Measurements from ENCODE around the gene ZBTB20. TPM values are rescaled to one million over a fixed set of nuclear protein-coding genes. Genes with fewer than 3 reads are reported as not detected.

ZBTB20 gene
- total RNA-seq, 2 donors from 2014 or later: 55.3 to 61.2 TPM

DNA sequence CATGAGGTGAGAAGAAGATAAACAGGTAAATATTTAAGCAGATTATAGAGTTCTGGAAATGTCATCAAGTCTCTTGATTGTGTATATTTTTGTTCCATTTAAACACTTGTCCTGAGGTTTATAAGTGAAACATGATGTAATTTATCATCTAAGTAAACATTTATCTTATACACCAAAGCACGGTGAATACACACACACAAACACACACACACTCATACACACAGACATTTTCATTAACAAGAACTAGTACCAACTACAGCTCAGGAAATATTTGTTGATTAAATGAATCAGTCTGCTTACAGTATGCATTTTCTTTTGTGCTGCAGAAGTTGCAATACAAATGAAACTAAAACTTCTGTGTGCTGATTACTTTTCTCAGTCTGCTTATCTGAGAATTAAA lies 357.3 kb downstream of the ZBTB20 start:
- ATAC-seq (no peak), DNase-seq (no peak)
- no peaks in the 10 kb centered on the region for H3K9me3 ChIP-seq (ENCODE audit: control insufficient read depth, low read length, poor library complexity, severe bottlenecking)
- H3K4me3 Mint-ChIP-seq: no peak overlapping the region
- no peaks in the 10 kb centered on the region for H3K4me1 Mint-ChIP-seq
- H3K36me3 Mint-ChIP-seq (ENCODE audit: low read depth): peaks cover 2% of the 10 kb centered on the region
- H3K27me3 Mint-ChIP-seq: no peaks in the 10 kb centered on the region
- no peak overlapping the region for H3K27ac Mint-ChIP-seq

- H3K4me1 Mint-ChIP-seq: peaks cover 2% of the 10 kb centered on the region
- H3K9me3 ChIP-seq (ENCODE audit: control insufficient read depth, low read length, poor library complexity, severe bottlenecking): no peaks in the 10 kb centered on the region
- H3K27me3 Mint-ChIP-seq: no peaks in the 10 kb centered on the region
- H3K36me3 Mint-ChIP-seq (ENCODE audit: low read depth): peaks cover 2% of the 10 kb centered on the region
- H3K4me3 Mint-ChIP-seq: no peak overlapping the region
- DNase-seq: no peak
- no peak for ATAC-seq
- H3K27ac Mint-ChIP-seq: no peak overlapping the region
Measured at GRCh38 chr3:114775395-114775794, 371.7 kb downstream of the ZBTB20 start.

DNA sequence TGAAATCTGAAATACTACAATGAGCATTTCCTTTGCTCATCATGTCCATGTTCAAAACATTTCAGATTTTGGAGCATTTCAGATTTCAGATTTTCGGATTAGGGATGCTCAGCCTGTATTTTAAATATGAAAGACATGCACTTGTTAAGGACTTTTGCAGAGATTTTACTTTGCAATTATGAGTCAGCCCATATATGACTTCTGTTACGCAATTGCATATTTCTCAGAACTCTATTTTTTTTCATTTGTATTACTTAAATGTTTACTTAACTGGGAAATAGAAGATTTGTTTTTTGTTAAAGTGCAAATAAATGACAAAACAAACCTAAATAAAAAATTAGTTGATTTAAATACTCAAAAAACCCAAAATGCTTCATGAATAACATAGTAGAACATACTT lies 376.2 kb downstream of the ZBTB20 start:
- Mint-ChIP-seq H3K27ac (no peak overlapping the region), H3K27me3 (no peaks in the 10 kb centered on the region), H3K4me1 (peaks cover 3% of the 10 kb centered on the region), H3K4me3 (no peak overlapping the region), H3K36me3 (ENCODE audit: low read depth) (peaks cover 2% of the 10 kb centered on the region)
- no peak for DNase-seq
- no peak for ATAC-seq
- no peaks in the 10 kb centered on the region for H3K9me3 ChIP-seq (ENCODE audit: control insufficient read depth, low read length, poor library complexity, severe bottlenecking)

- no peaks in the 10 kb centered on the region for H3K9me3 ChIP-seq (ENCODE audit: control insufficient read depth, low read length, poor library complexity, severe bottlenecking)
- H3K27me3 Mint-ChIP-seq: no peaks in the 10 kb centered on the region
- DNase-seq: no peak
- H3K4me1 Mint-ChIP-seq: peaks cover 11% of the 10 kb centered on the region
- no peaks in the 10 kb centered on the region for H3K36me3 Mint-ChIP-seq (ENCODE audit: low read depth)
- H3K27ac Mint-ChIP-seq: no peak overlapping the region
- H3K4me3 Mint-ChIP-seq: no peak overlapping the region
- ATAC-seq: no peak
Measured at GRCh38 chr3:114764056-114764492, 383.0 kb downstream of the ZBTB20 start.

DNA sequence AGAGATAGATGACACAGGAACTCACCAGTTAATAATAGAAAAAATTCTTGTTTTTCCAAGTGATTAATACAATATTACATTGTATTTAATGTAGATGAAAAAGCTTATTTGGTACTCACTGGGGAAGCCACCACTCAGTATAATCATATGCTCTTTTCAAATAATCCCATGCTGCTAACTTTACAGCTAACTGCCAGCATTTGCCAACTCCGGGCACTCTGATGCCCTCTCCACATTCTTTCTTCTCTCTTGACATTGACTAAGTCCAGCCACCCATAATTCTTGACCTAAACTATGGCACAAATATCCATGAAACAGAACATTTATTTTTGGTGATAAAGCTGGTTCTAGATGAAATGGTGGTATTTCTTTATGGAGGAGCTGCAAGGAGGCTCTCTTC lies 384.9 kb downstream of the ZBTB20 start:
- Mint-ChIP-seq H3K36me3 (ENCODE audit: low read depth) (peaks cover 2% of the 10 kb centered on the region), H3K4me3 (no peak overlapping the region), H3K27ac (no peak overlapping the region), H3K4me1 (peaks cover 16% of the 10 kb centered on the region), H3K27me3 (no peaks in the 10 kb centered on the region)
- ATAC-seq (no peak), DNase-seq (no peak)
- H3K9me3 ChIP-seq (ENCODE audit: control insufficient read depth, low read length, poor library complexity, severe bottlenecking): no peaks in the 10 kb centered on the region

DNA sequence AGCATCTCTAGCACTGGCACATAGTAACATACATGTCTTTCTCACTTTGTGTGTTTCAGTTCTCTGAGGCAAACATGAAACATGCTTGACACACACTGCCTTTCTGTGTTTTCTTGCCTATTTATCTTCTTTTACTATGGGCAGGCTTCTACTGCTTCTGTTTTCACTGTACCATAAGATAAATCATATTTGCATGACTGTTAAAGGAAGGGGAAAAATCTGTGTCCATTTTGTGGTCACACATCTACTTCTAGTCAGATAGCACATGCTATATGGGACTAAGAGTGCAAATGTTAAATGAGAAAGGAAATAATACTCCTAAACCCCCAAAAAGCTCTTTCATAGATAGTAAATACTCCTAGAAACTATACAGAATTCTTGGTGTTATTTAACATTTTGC lies 386.4 kb downstream of the ZBTB20 start:
- Mint-ChIP-seq H3K4me1 (peaks cover 13% of the 10 kb centered on the region), H3K27me3 (no peaks in the 10 kb centered on the region), H3K4me3 (no peak overlapping the region), H3K36me3 (ENCODE audit: low read depth) (peaks cover 2% of the 10 kb centered on the region), H3K27ac (no peak overlapping the region)
- H3K9me3 ChIP-seq (ENCODE audit: control insufficient read depth, low read length, poor library complexity, severe bottlenecking): no peaks in the 10 kb centered on the region
- no peak for ATAC-seq
- DNase-seq: no peak

- Mint-ChIP-seq H3K4me3 (no peak overlapping the region), H3K27ac (no peak overlapping the region), H3K36me3 (ENCODE audit: low read depth) (peaks cover 2% of the 10 kb centered on the region), H3K4me1 (peaks cover 6% of the 10 kb centered on the region), H3K27me3 (no peaks in the 10 kb centered on the region)
- no peak for DNase-seq
- no peaks in the 10 kb centered on the region for H3K9me3 ChIP-seq (ENCODE audit: control insufficient read depth, low read length, poor library complexity, severe bottlenecking)
- no peak for ATAC-seq
Measured at GRCh38 chr3:114758831-114759699, 388.0 kb downstream of the ZBTB20 start.

- H3K27ac Mint-ChIP-seq: no peak overlapping the region
- no peak overlapping the region for H3K4me3 Mint-ChIP-seq
- no peaks in the 10 kb centered on the region for H3K9me3 ChIP-seq (ENCODE audit: control insufficient read depth, low read length, poor library complexity, severe bottlenecking)
- no peak for DNase-seq
- ATAC-seq: no peak
- peaks cover 11% of the 10 kb centered on the region for H3K4me1 Mint-ChIP-seq
- no peaks in the 10 kb centered on the region for H3K27me3 Mint-ChIP-seq
- peaks cover 2% of the 10 kb centered on the region for H3K36me3 Mint-ChIP-seq (ENCODE audit: low read depth)
Measured at GRCh38 chr3:114756506-114757279, 390.4 kb downstream of the ZBTB20 start.

GRCh38 chr3:114746502-114746901 lies 400.6 kb downstream of the ZBTB20 start:
- peak overlapping the region; percentile 12 for H3K4me3 Mint-ChIP-seq
- H3K9me3 ChIP-seq (ENCODE audit: control insufficient read depth, low read length, poor library complexity, severe bottlenecking): no peaks in the 10 kb centered on the region
- H3K36me3 Mint-ChIP-seq (ENCODE audit: low read depth): no peaks in the 10 kb centered on the region
- H3K27ac Mint-ChIP-seq: peak overlapping the region; percentile 24
- ATAC-seq (no peak), DNase-seq (no peak)
- H3K27me3 Mint-ChIP-seq: no peaks in the 10 kb centered on the region
- H3K4me1 Mint-ChIP-seq: peaks cover 16% of the 10 kb centered on the region

DNA sequence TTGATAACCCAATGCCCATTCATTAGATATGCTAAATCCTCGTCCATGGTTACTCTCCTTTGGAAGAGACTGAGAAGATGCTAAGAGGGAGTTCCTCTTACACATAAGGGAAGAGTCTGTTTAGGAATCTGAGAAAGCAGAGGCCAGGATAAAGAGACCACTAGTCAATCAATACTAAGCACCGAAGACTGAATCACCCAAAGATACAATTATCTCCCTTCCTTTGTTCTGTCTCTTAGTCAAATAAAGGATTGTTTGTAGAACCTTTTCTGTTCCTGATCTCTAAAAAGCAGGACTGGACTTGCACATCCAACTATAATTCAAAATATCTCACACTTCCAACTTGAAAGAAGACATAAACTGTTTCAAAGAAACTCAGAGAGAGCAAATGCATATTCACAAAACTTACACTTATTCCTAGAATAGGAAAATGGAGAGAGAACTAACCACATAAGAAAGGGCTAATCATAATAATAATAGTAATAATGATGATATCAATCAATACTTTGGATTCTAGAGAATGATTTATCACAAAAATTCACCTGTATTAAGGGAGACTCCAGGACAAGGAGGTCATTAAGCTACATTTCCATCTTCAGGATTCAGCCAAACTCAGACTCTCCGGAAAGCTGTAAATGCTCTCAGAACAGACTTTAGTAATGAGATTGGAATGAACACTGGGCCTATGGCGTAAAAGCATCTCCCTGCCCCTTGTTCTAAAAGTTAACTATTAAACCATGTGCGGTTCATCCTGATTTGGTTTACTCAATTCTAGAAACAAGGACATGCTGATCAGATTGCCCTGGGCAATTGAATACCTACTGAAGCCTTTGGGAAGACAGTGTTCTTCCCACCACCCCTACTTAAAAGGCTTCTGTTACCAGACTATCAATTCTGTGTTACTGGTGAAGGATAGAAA lies 401.5 kb downstream of the ZBTB20 start:
- no peak for ATAC-seq
- H3K9me3 ChIP-seq (ENCODE audit: control insufficient read depth, low read length, poor library complexity, severe bottlenecking): no peaks in the 10 kb centered on the region
- H3K27ac Mint-ChIP-seq: peak overlapping the region; percentile 24
- DNase-seq: no peak
- no peaks in the 10 kb centered on the region for H3K36me3 Mint-ChIP-seq (ENCODE audit: low read depth)
- peaks cover 16% of the 10 kb centered on the region for H3K4me1 Mint-ChIP-seq
- no peaks in the 10 kb centered on the region for H3K27me3 Mint-ChIP-seq
- no peak overlapping the region for H3K4me3 Mint-ChIP-seq

DNA sequence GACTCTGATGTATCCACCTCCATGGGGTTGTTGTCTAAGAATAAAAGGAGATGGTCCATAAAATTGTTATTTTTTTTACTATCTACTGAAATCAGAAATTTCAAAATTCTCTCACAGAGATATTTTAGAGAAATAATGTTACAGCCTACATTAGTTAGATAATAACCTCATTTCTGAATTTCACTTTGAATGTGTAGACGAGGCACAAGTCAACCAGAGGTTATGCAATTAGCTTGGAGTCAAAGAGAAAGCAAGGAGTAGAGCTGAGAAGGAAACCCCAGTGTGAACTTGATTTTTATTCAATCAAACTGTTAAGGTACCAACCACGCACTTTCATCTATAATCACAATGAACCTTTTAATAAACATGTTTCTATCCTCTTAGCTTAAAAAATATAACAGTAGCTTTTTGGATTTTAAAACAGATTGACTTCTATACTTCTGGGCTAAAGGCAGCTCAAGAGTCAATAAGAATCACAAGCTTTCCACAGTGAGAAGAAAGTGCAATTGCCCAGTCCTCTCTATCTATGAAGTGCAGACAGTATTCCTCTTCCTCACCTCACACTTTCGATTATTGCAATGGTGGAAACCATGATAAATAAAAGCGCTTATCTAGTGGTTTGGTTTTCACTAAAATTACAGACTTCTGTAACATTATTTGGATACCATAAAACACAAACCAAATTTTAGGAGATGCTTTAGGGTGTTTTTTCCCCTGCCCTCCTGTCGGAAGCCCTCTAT lies 403.2 kb downstream of the ZBTB20 start:
- DNase-seq (no peak), ATAC-seq (no peak)
- peaks cover 14% of the 10 kb centered on the region for H3K4me1 Mint-ChIP-seq
- no peaks in the 10 kb centered on the region for H3K27me3 Mint-ChIP-seq
- H3K4me3 Mint-ChIP-seq: no peak overlapping the region
- H3K27ac Mint-ChIP-seq: no peak overlapping the region
- no peaks in the 10 kb centered on the region for H3K9me3 ChIP-seq (ENCODE audit: control insufficient read depth, low read length, poor library complexity, severe bottlenecking)
- H3K36me3 Mint-ChIP-seq (ENCODE audit: low read depth): peaks cover 2% of the 10 kb centered on the region

DNA sequence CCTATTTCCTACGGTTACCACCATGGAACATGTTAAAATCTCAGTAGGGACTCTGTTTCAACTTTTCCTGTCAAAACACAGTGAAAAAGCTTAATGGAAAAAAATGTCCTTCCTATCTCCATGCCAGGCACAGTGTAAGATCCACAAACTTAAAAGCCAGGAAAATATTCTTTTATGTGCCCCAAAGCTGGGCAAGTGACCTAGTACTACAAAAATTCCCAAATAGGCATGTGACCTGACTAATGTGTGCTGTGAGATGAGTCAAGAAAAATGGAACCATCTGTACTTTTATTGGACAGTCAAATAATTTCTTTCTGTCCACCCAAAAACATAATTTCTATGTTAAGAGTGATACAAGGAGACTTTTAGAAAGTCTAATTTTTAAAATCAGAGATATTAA lies 406.0 kb downstream of the ZBTB20 start:
- peaks cover 2% of the 10 kb centered on the region for H3K36me3 Mint-ChIP-seq (ENCODE audit: low read depth)
- peaks cover 4% of the 10 kb centered on the region for H3K4me1 Mint-ChIP-seq
- no peak overlapping the region for H3K4me3 Mint-ChIP-seq
- H3K9me3 ChIP-seq (ENCODE audit: control insufficient read depth, low read length, poor library complexity, severe bottlenecking): no peaks in the 10 kb centered on the region
- no peaks in the 10 kb centered on the region for H3K27me3 Mint-ChIP-seq
- DNase-seq (no peak), ATAC-seq (no peak)
- H3K27ac Mint-ChIP-seq: no peak overlapping the region

Measured in T-helper 17 cell (primary cell).